Measurements from ENCODE around the gene MFAP5. TPM values are rescaled to one million over a fixed set of nuclear protein-coding genes. Genes with fewer than 3 reads are reported as not detected.

Gene MFAP5
- total RNA-seq, 1 experiment from 2014 or later = not detected

GRCh38 chr12:8677362-8677761 is 14.7 kb upstream of the MFAP5 start:
- Histone ChIP-seq H3K4me1 (ENCODE audit: insufficient read depth, low read length) (no peaks in the 10 kb centered on the region), H3K36me3 (ENCODE audit: low read depth, low read length) (no peaks in the 10 kb centered on the region), H3K9me2 (replicated peaks; ENCODE audit: low read length) (no peaks in the 10 kb centered on the region), H3K9ac (ENCODE audit: low read length) (no peak overlapping the region), H3F3A (ENCODE audit: low read length, unreplicated experiment) (no peaks in the 10 kb centered on the region), H4K20me1 (ENCODE audit: low read length) (no peaks in the 10 kb centered on the region), H3K27ac (ENCODE audit: low read length) (no peak overlapping the region), H3K27me3 (ENCODE audit: low read length) (no peaks in the 10 kb centered on the region), H3K9me3 (ENCODE audit: low read length) (no peaks in the 10 kb centered on the region), H2AFZ (ENCODE audit: low read length) (no peak overlapping the region), H3K4me3 (ENCODE audit: low read length) (no peak overlapping the region), H3K79me2 (ENCODE audit: low read length) (no peaks in the 10 kb centered on the region), H3K4me2 (ENCODE audit: low read length) (no peak overlapping the region)
- intact Hi-C loops (cut with micrococcal nuclease) = no loop called here
- POLR2A ChIA-PET (ENCODE audit: unreplicated experiment) = no interaction called here
- TF ChIP-seq EZH2 (IDR thresholded peaks at IDR 0.05; ENCODE audit: low read length, unreplicated experiment) (no peak), EZH2phosphoT487 (IDR thresholded peaks at IDR 0.05; ENCODE audit: borderline replicate concordance, low read length) (no peak), CTCF (conservative IDR thresholded peaks at IDR 0.05; ENCODE audit: low read depth, low read length) (no peak)
- ATAC-seq (no peak), DNase-seq (no peak)
- CTCF ChIA-PET = no interaction called here
- BruUV-seq (replicated peaks) = no TSS peak

- H3K27me3 ChIP-seq (ENCODE audit: low read length) = no peaks in the 10 kb centered on the region
- no peaks in the 10 kb centered on the region for H3K9me3 ChIP-seq (ENCODE audit: low read length)
- ChIA-PET POLR2A (ENCODE audit: unreplicated experiment) (no interaction called here), CTCF (no interaction called here)
- intact Hi-C loops (cut with micrococcal nuclease) = no loop called here
- no peak overlapping the region for H3K4me3 ChIP-seq (ENCODE audit: low read length)
- no peak overlapping the region for H2AFZ ChIP-seq (ENCODE audit: low read length)
- no peak overlapping the region for H3K9ac ChIP-seq (ENCODE audit: low read length)
- no TSS peak for BruUV-seq (replicated peaks)
- no peak for DNase-seq
- H3K27ac ChIP-seq (ENCODE audit: low read length) = no peak overlapping the region
- no peak for ATAC-seq
- H3K4me1 ChIP-seq (ENCODE audit: insufficient read depth, low read length) = no peaks in the 10 kb centered on the region
- no peaks in the 10 kb centered on the region for H3K9me2 ChIP-seq (replicated peaks; ENCODE audit: low read length)
- H3K4me2 ChIP-seq (ENCODE audit: low read length) = no peak overlapping the region
- H3K79me2 ChIP-seq (ENCODE audit: low read length) = no peaks in the 10 kb centered on the region
- TF ChIP-seq CTCF (conservative IDR thresholded peaks at IDR 0.05; ENCODE audit: low read depth, low read length) (no peak), EZH2phosphoT487 (IDR thresholded peaks at IDR 0.05; ENCODE audit: borderline replicate concordance, low read length) (no peak), EZH2 (IDR thresholded peaks at IDR 0.05; ENCODE audit: low read length, unreplicated experiment) (no peak)
- no peaks in the 10 kb centered on the region for H3K36me3 ChIP-seq (ENCODE audit: low read depth, low read length)
- H4K20me1 ChIP-seq (ENCODE audit: low read length) = no peaks in the 10 kb centered on the region
- no peaks in the 10 kb centered on the region for H3F3A ChIP-seq (ENCODE audit: low read length, unreplicated experiment)
These were observed 14.0 kb upstream of the MFAP5 start for GRCh38 chr12:8676651-8677050.

GRCh38 chr12:8675591-8676036 is 13.0 kb upstream of the MFAP5 start:
- BruUV-seq (replicated peaks) = no TSS peak
- no peaks in the 10 kb centered on the region for H4K20me1 ChIP-seq (ENCODE audit: low read length)
- H3K9me3 ChIP-seq (ENCODE audit: low read length) = no peaks in the 10 kb centered on the region
- no peaks in the 10 kb centered on the region for H3K36me3 ChIP-seq (ENCODE audit: low read depth, low read length)
- H3K9me2 ChIP-seq (replicated peaks; ENCODE audit: low read length) = no peaks in the 10 kb centered on the region
- H3K27ac ChIP-seq (ENCODE audit: low read length) = no peak overlapping the region
- TF ChIP-seq CTCF (conservative IDR thresholded peaks at IDR 0.05; ENCODE audit: low read depth, low read length) (no peak), EZH2phosphoT487 (IDR thresholded peaks at IDR 0.05; ENCODE audit: borderline replicate concordance, low read length) (no peak), EZH2 (IDR thresholded peaks at IDR 0.05; ENCODE audit: low read length, unreplicated experiment) (no peak)
- H2AFZ ChIP-seq (ENCODE audit: low read length) = no peak overlapping the region
- H3K27me3 ChIP-seq (ENCODE audit: low read length) = no peaks in the 10 kb centered on the region
- H3K4me1 ChIP-seq (ENCODE audit: insufficient read depth, low read length) = no peaks in the 10 kb centered on the region
- ATAC-seq (no peak), DNase-seq (no peak)
- ChIA-PET POLR2A (ENCODE audit: unreplicated experiment) (no interaction called here), CTCF (no interaction called here)
- H3K9ac ChIP-seq (ENCODE audit: low read length) = no peak overlapping the region
- intact Hi-C loops (cut with micrococcal nuclease) = no loop called here
- no peak overlapping the region for H3K4me3 ChIP-seq (ENCODE audit: low read length)
- no peaks in the 10 kb centered on the region for H3K79me2 ChIP-seq (ENCODE audit: low read length)
- no peaks in the 10 kb centered on the region for H3F3A ChIP-seq (ENCODE audit: low read length, unreplicated experiment)
- H3K4me2 ChIP-seq (ENCODE audit: low read length) = no peak overlapping the region

Data from PC-3 (cell line).